Endothelial cell of umbilical vein (primary cell): Measurements from ENCODE around the gene ARHGAP31. TPM values are rescaled to one million over a fixed set of nuclear protein-coding genes. Genes with fewer than 3 reads are reported as not detected.

ENCODE experiments used
- BruUV-seq: library from RNA; stranded (reverse); fragments of 400-500 nt; replicated peaks from 2 replicates; lab custom pipeline; 2021; lab: Mats Ljungman, UMichigan
- CTCF ChIA-PET: fragments of 300-600, 350-600 bp; sonication (Branson Sonifier 250); formaldehyde crosslinking; loops from one replicate; lab custom pipeline; 2021; ENCODE audit warnings: antibody characterized with exemption, inconsistent platforms; lab: Charles Lee
- POLR2A ChIA-PET: fragments of 300-600, 350-600 bp; sonication (Branson Sonifier 250); formaldehyde crosslinking; loops from one replicate; lab custom pipeline; 2021; ENCODE audit warnings: antibody characterized with exemption, inconsistent platforms; lab: Charles Lee
- DNase-seq: peaks from one replicate; pipeline ENCODE4 v3.0.0-alpha.2; 2011; ENCODE audit warnings: low read depth, low spot score
- FAIRE-seq: peaks from 2 replicates; lab custom pipeline; 2011; peaks lifted over from hg19 to GRCh38; lab: Jason Lieb, UNC
- H2AFZ ChIP-seq: 2 replicates; pipeline ENCODE4 v1.6.0; 2012; ENCODE audit warnings: low read depth, low read length, control low read depth, inconsistent platforms
- H3K27ac ChIP-seq: 2 replicates; pipeline ENCODE4 v1.5.1; 2011; ENCODE audit warnings: low read depth, mild to moderate bottlenecking, control low read depth, low read length, moderate library complexity; ENCODE audit not compliant: insufficient read depth
- H3K27me3 ChIP-seq, 2 experiments: 2 replicates each; pipeline versions ENCODE4 v1.6.0 to v1.6.1; 2011; ENCODE audit warnings: low read length in 2 of 2, mixed read lengths in 1 of 2; ENCODE audit not compliant: control insufficient read depth in 2 of 2, insufficient read depth in 2 of 2
- H3K36me3 ChIP-seq, 2 experiments: 2 replicates in 1 of 2; 3 replicates in 1 of 2; pipeline ENCODE4 v1.5.1; 2011; ENCODE audit warnings: low read length in 2 of 2, mild to moderate bottlenecking in 1 of 2, moderate library complexity in 1 of 2; ENCODE audit not compliant: control insufficient read depth in 2 of 2, insufficient read depth in 2 of 2; ENCODE audit errors: extremely low read depth in 1 of 2
- H3K4me1 ChIP-seq: 3 replicates; pipeline ENCODE4 v1.5.1; 2011; ENCODE audit warnings: mild to moderate bottlenecking, low read length; ENCODE audit not compliant: control insufficient read depth, insufficient read depth; ENCODE audit errors: extremely low read depth
- H3K4me2 ChIP-seq: 2 replicates; pipeline ENCODE4 v1.6.1; 2011; ENCODE audit warnings: low read length, control low read depth, mixed read lengths; ENCODE audit not compliant: insufficient read depth
- H3K4me3 ChIP-seq, 3 experiments: fragments of 200-600 bp in 1 of 3; sonication (generic), shearing (Covaris generic) in 1 of 3; replicated peaks in 1 of 3; 2 replicates each; pipeline ENCODE4 v1.5.1; 2011 to 2016; ENCODE audit warnings: control low read depth in 3 of 3, low read length in 3 of 3, mild to moderate bottlenecking in 2 of 3, inconsistent platforms in 1 of 3, low read depth in 1 of 3, moderate library complexity in 1 of 3; ENCODE audit not compliant: insufficient read depth in 1 of 3
- H3K79me2 ChIP-seq: 2 replicates; pipeline ENCODE4 v1.6.0; 2012; ENCODE audit warnings: low read length, inconsistent platforms; ENCODE audit not compliant: control insufficient read depth, insufficient read depth
- H3K9ac ChIP-seq: replicated peaks from 2 replicates; pipeline ENCODE3; 2011; ENCODE audit warnings: low read length, control low read depth; ENCODE audit not compliant: insufficient read depth; ENCODE audit errors: extremely low read depth
- H3K9me1 ChIP-seq: replicated peaks from 3 replicates; pipeline ENCODE4 v1.6.0; 2011; ENCODE audit warnings: mild to moderate bottlenecking, low read length; ENCODE audit not compliant: control insufficient read depth, insufficient read depth; ENCODE audit errors: extremely low read depth
- H3K9me3 ChIP-seq: replicated peaks from 2 replicates; pipeline ENCODE4 v1.5.1; 2012; ENCODE audit warnings: low read length, inconsistent platforms; ENCODE audit not compliant: control insufficient read depth, insufficient read depth
- H4K20me1 ChIP-seq: replicated peaks from 2 replicates; pipeline ENCODE3; 2011; ENCODE audit warnings: mild to moderate bottlenecking, low read length; ENCODE audit not compliant: control insufficient read depth, insufficient read depth; ENCODE audit errors: extremely low read depth
- CTCF ChIP-seq, 2 donors: IDR thresholded peaks; 1 replicate in 1 of 2; 2 replicates in 1 of 2; pipeline ENCODE4 v1.5.1; 2011; ENCODE audit warnings: low read length in 2 of 2, mild to moderate bottlenecking in 2 of 2, moderate library complexity in 2 of 2, control low read depth in 1 of 2, inconsistent platforms in 1 of 2, low read depth in 1 of 2; ENCODE audit not compliant: insufficient read depth in 1 of 2; ENCODE audit errors: extremely low read depth in 1 of 2
- EZH2 ChIP-seq: IDR thresholded peaks from 2 replicates; pipeline ENCODE4 v1.6.1; 2012; ENCODE audit warnings: borderline replicate concordance, low read depth, mild to moderate bottlenecking, moderate library complexity, low read length, inconsistent platforms; ENCODE audit not compliant: severe bottlenecking
- FOS ChIP-seq: IDR thresholded peaks from 2 replicates; pipeline ENCODE4 v1.6.1; 2011; ENCODE audit warnings: mild to moderate bottlenecking, low read length, moderate library complexity, borderline replicate concordance; ENCODE audit not compliant: insufficient read depth
- JUN ChIP-seq: IDR thresholded peaks from 2 replicates; pipeline ENCODE4 v1.6.1; 2011; ENCODE audit warnings: borderline replicate concordance, low read depth; ENCODE audit not compliant: insufficient read length, insufficient read depth
- MYC ChIP-seq: IDR thresholded peaks from one replicate; pipeline ENCODE4 v1.6.1; 2011; ENCODE audit warnings: mild to moderate bottlenecking, low read depth, low read length
- POLR2AphosphoS5 ChIP-seq: IDR thresholded peaks from 2 replicates; pipeline ENCODE4 v1.6.1; 2012; ENCODE audit warnings: low read depth, mild to moderate bottlenecking, control low read depth, low read length, moderate library complexity; ENCODE audit not compliant: insufficient read depth
- dilution Hi-C: fragments of 300-500 bp; cut with MboI; formaldehyde crosslinking; loops from one replicate; pipeline ENCODE4 v1.15.0; 2019; ENCODE audit warnings: low sequenced_read_pairs; ENCODE audit not compliant: extremely low pct_ligation_motif_present
- intact Hi-C: fragments of 100-400 bp; cut with micrococcal nuclease; formaldehyde crosslinking; loops from one replicate; pipeline ENCODE4 v1.10.0; 2022
- polyA plus RNA-seq, 4 experiments: library from polyadenylated mRNA; depleted of rRNA in 3 of 4; stranded (reverse) in 3 of 4; unstranded in 1 of 4; fragments of >200 nt; gene quantifications; 2 replicates each; pipeline versions ENCODE4 v1.2.1 to v1.2.3, GENCODE V29; 2011 to 2012; ENCODE audit warnings: missing spikeins in 1 of 4
- total RNA-seq: library from RNA; stranded (reverse); gene quantifications from 2 replicates; pipeline ENCODE4 v1.2.3, GENCODE V29; 2021

The ARHGAP31 gene
- total and polyA plus RNA-seq, 2 donors (not counting 3 experiments of a cell fraction or from before 2014, with no cell fraction given): 25.5 to 65.8 TPM

GRCh38 chr3:119359476-119360326 is 65.5 kb downstream of the ARHGAP31 start:
- no peak overlapping the region for H3K9ac ChIP-seq
- H3K4me3 ChIP-seq: no peak overlapping the region
- H3K4me2 ChIP-seq: no peak overlapping the region
- ChIA-PET CTCF (no interaction called here), POLR2A (no interaction called here)
- DNase-seq (no peak), FAIRE-seq (no peak)
- H3K4me1 ChIP-seq: peaks cover 6% of the 10 kb centered on the region
- H4K20me1 ChIP-seq: no peaks in the 10 kb centered on the region
- no TSS peak for BruUV-seq
- dilution Hi-C loops: no loop called here
- H3K9me3 ChIP-seq: no peaks in the 10 kb centered on the region
- H3K36me3 ChIP-seq: no peaks in the 10 kb centered on the region
- peaks cover 43% of the 10 kb centered on the region for H3K79me2 ChIP-seq
- no peak overlapping the region for H3K27ac ChIP-seq
- intact Hi-C loops: no loop called here
- TF ChIP-seq CTCF (IDR thresholded peaks at IDR 0.05; ENCODE audit: extremely low read depth in 1 of 2, insufficient read depth in 1 of 2, low read depth in 1 of 2, low read length in 2 of 2): no peak
- TF ChIP-seq JUN: no peak
- TF ChIP-seq MYC: no peak
- no peak for TF ChIP-seq POLR2AphosphoS5
- TF ChIP-seq FOS: no peak
- TF ChIP-seq EZH2: no peak
- no peaks in the 10 kb centered on the region for H3K27me3 ChIP-seq
- H3K9me1 ChIP-seq: no peaks in the 10 kb centered on the region
- H2AFZ ChIP-seq: no peak overlapping the region
